Astrocyte of the spinal cord (primary cell): ENCODE results near the gene SUCLG2.
A peak's percentile ranks its signal among the peaks of the same experiment; 100 is the strongest.

Experiments used
- DNase-seq: peaks from one replicate; pipeline ENCODE4 v3.0.0; 2011; ENCODE audit warnings: low read depth, low spot score
- H3K4me3 ChIP-seq: 2 replicates; pipeline ENCODE4 v1.5.1; 2011; ENCODE audit warnings: low read depth, mild to moderate bottlenecking, low read length, moderate library complexity
- CTCF ChIP-seq: IDR thresholded peaks from 2 replicates; pipeline ENCODE4 v1.5.1; 2012; ENCODE audit warnings: low read depth, mild to moderate bottlenecking, low read length, inconsistent platforms
- in situ Hi-C: cut with HindIII; loops from 2 replicates; pipeline ENCODE4 v1.10.0; 2017; ENCODE audit warnings: low sequenced_read_pairs

The SUCLG2 gene

DNA sequence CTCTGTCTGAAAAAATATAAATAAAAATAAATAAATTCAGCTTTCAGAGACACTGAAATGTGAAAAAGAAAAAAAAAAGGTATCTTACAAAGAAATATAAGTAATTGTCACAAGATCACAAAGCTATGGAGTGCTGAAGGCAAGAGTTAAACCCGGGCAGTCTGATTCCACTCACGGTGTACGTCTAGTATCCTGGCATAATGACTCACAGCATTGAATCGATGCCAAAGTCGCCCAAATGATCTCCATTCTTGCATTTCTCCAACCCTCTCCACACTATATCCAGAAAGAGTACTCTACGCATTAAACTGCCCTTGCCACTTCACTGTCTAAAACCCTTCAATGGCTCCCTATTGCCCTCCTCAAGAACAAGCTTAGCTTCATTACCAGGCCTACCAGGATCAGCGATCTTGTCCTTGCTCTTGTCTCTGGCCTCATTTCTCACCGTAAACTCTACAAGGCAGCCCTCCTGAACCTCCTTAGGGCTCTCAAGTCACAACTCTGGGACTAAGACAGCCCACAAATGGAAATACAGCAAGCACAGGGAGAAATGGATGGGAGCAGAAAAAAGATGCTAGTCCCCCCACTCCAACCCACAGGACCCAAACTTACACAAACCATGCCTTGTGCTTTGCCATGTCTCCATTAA is 7.7 kb downstream of the SUCLG2 start:
- no peak for TF ChIP-seq CTCF
- no peak overlapping the region for H3K4me3 ChIP-seq
- peak; percentile 52 for DNase-seq
- in situ Hi-C loops: no loop called here

- in situ Hi-C loops: no loop called here
- no peak overlapping the region for H3K4me3 ChIP-seq
- DNase-seq: no peak
- TF ChIP-seq CTCF: no peak
These were observed 9.6 kb downstream of the SUCLG2 start for GRCh38 chr3:67644827-67645226.

DNA sequence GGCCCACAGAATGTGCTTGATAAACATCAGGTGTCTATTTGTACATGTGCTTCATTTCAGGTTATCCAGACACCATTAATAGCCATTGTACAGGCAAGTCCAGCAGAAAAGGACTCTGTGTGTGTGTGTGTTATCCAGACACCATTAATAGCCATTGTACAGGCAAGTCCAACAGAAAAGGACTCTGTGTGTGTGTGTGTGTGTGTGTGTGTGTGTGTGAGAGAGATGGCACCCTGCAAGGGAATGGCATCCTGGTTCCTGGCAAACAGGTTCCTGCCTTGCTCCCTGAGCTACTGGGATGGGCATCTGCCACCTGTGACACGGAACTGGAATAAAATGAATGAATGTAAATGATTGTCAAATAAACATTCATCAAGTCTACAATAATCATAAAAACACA is 11.7 kb downstream of the SUCLG2 start:
- no peak overlapping the region for H3K4me3 ChIP-seq
- in situ Hi-C loops: no loop called here
- no peak for DNase-seq
- no peak for TF ChIP-seq CTCF

DNA sequence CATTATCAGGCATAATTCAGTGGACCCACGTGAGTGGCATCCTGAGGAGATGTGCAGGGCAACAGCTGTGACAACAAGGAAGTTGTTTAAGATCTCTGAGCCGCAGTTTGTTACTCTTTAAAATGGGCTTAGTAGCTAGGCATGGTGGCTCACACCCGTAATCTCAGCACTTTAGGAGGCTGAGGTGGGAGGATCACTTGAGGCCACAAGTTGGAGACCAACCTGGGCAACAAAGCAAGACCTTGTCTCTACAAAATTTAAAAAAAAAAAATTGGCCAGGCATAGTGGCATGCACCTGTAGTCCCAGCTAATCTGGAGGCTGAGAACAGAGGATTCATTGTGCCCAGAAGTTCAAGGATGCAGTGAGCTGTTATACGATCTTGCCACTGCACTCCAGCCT is 12.2 kb downstream of the SUCLG2 start:
- DNase-seq: no peak
- TF ChIP-seq CTCF: no peak
- in situ Hi-C loops: no loop called here
- H3K4me3 ChIP-seq: no peak overlapping the region

GRCh38 chr3:67641451-67641850 is 13.0 kb downstream of the SUCLG2 start:
- in situ Hi-C loops: no loop called here
- TF ChIP-seq CTCF: no peak
- DNase-seq: no peak
- H3K4me3 ChIP-seq: no peak overlapping the region

DNA sequence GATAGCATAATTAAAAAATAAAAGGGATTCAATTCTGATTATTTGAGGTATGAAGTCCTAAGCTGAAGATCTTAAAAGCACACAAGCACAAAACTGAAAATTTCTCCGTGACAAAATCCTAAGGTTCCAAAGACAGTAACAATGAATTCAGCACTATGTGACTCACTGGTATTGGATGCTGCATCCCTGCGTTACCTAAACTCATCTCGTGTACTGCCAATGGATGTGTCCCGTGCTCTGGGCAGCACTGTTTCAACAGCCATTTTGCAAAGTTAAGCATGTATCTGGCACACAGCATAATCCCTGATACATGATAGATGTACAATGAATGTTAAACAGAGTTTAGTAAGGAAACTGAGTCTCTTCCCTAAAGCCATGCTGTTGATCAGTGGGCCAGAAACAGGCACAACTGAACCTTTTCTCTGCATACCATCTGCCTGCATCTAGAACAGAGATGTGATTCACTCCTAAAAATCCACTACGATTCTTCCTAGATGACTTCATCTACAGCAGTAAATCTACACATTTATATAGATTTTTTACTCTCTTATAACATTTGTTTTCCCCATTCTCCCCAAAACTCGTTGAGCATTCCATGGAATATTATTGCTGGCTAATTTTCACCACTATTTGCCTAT is 14.3 kb downstream of the SUCLG2 start:
- no peak for TF ChIP-seq CTCF
- DNase-seq: peak; percentile 17
- in situ Hi-C loops: no loop called here
- no peak overlapping the region for H3K4me3 ChIP-seq
